Stimulated activated effector memory CD8-positive, alpha-beta T cell treated with anti-CD3 and anti-CD28 coated beads, Interleukin-12 subunit alpha, Interleukin-12 subunit beta, amount 100 ng/mL, for 72 hours (primary cell): ENCODE results near the gene GET4.
A peak's percentile ranks its signal among the peaks of the same experiment; 100 is the strongest.

Experiments used
- ATAC-seq: fragments of 150-1000 bp; cut with Tn5 transposase; 2 replicates; pipeline ENCODE4 v1.10.0; 2021
- DNase-seq, 2 donors: peaks; one replicate each; pipeline ENCODE4 v3.0.0; 2021 to 2022; ENCODE audit warnings: low spot score in 2 of 2
- H3K27ac Mint-ChIP-seq: one replicate; pipeline ENCODE4 v1.8.0; 2022; ENCODE audit warnings: mild to moderate bottlenecking, mixed read lengths
- H3K36me3 Mint-ChIP-seq: one replicate; pipeline ENCODE4 v1.8.0; 2022; ENCODE audit warnings: mild to moderate bottlenecking, mixed read lengths
- H3K4me1 Mint-ChIP-seq: one replicate; pipeline ENCODE4 v1.8.0; 2022; ENCODE audit warnings: mixed read lengths
- H3K4me3 Mint-ChIP-seq: one replicate; pipeline ENCODE4 v1.8.0; 2022; ENCODE audit warnings: mild to moderate bottlenecking, mixed read lengths
- H3K9me3 Mint-ChIP-seq: one replicate; pipeline ENCODE4 v1.8.0; 2022; ENCODE audit warnings: mixed read lengths

The GET4 gene

GRCh38 chr7:874031-874749 lies 2.2 kb upstream of the GET4 start:
- no peak overlapping the region for H3K4me3 Mint-ChIP-seq
- H3K9me3 Mint-ChIP-seq = no peaks in the 10 kb centered on the region
- ATAC-seq = no peak
- H3K36me3 Mint-ChIP-seq = peaks cover 51% of the 10 kb centered on the region
- H3K27ac Mint-ChIP-seq = no peak overlapping the region
- DNase-seq = no peak
- H3K4me1 Mint-ChIP-seq = peaks cover 18% of the 10 kb centered on the region

GRCh38 chr7:875051-875450 lies 1.3 kb upstream of the GET4 start:
- no peak for DNase-seq
- Mint-ChIP-seq H3K9me3 (no peaks in the 10 kb centered on the region), H3K4me3 (no peak overlapping the region), H3K27ac (no peak overlapping the region), H3K36me3 (peaks cover 42% of the 10 kb centered on the region), H3K4me1 (peaks cover 23% of the 10 kb centered on the region)
- ATAC-seq = no peak

- H3K9me3 Mint-ChIP-seq = no peaks in the 10 kb centered on the region
- peaks cover 23% of the 10 kb centered on the region for H3K4me1 Mint-ChIP-seq
- ATAC-seq (no peak), DNase-seq (no peak)
- H3K36me3 Mint-ChIP-seq = peaks cover 37% of the 10 kb centered on the region
- H3K27ac Mint-ChIP-seq = no peak overlapping the region
- no peak overlapping the region for H3K4me3 Mint-ChIP-seq
Measured at GRCh38 chr7:875476-876076, 778 bp upstream of the GET4 start.

GRCh38 chr7:876972-877311 lies 588 bp downstream of the GET4 start:
- ATAC-seq = peak; percentile 33
- H3K36me3 Mint-ChIP-seq = peaks cover 25% of the 10 kb centered on the region
- no peak for DNase-seq
- H3K9me3 Mint-ChIP-seq = no peaks in the 10 kb centered on the region
- H3K4me3 Mint-ChIP-seq = peak overlapping the region; percentile 93
- peaks cover 23% of the 10 kb centered on the region for H3K4me1 Mint-ChIP-seq
- H3K27ac Mint-ChIP-seq = peak overlapping the region; percentile 95

GRCh38 chr7:877312-878232 lies 1.2 kb downstream of the GET4 start:
- ATAC-seq = no peak
- Mint-ChIP-seq H3K36me3 (peaks cover 19% of the 10 kb centered on the region), H3K4me3 (peak overlapping the region; percentile 93), H3K9me3 (no peaks in the 10 kb centered on the region), H3K27ac (peak overlapping the region; percentile 95), H3K4me1 (peaks cover 24% of the 10 kb centered on the region)
- no peak for DNase-seq

GRCh38 chr7:879093-879492 lies 2.7 kb downstream of the GET4 start:
- Mint-ChIP-seq H3K36me3 (peaks cover 13% of the 10 kb centered on the region), H3K27ac (no peak overlapping the region), H3K4me1 (peaks cover 25% of the 10 kb centered on the region), H3K4me3 (no peak overlapping the region), H3K9me3 (no peaks in the 10 kb centered on the region)
- ATAC-seq (no peak), DNase-seq (no peak)

GRCh38 chr7:879706-880105 lies 3.4 kb downstream of the GET4 start:
- no peak for ATAC-seq
- peaks cover 30% of the 10 kb centered on the region for H3K4me1 Mint-ChIP-seq
- H3K9me3 Mint-ChIP-seq = no peaks in the 10 kb centered on the region
- no peak overlapping the region for H3K27ac Mint-ChIP-seq
- no peak for DNase-seq
- no peak overlapping the region for H3K4me3 Mint-ChIP-seq
- peaks cover 13% of the 10 kb centered on the region for H3K36me3 Mint-ChIP-seq

- Mint-ChIP-seq H3K9me3 (no peaks in the 10 kb centered on the region), H3K4me3 (no peak overlapping the region), H3K36me3 (peaks cover 13% of the 10 kb centered on the region), H3K27ac (no peak overlapping the region), H3K4me1 (peaks cover 31% of the 10 kb centered on the region)
- ATAC-seq = no peak
- no peak for DNase-seq
Measured at GRCh38 chr7:880450-880849, 4.1 kb downstream of the GET4 start.

- DNase-seq = no peak
- Mint-ChIP-seq H3K4me1 (peaks cover 31% of the 10 kb centered on the region), H3K9me3 (no peaks in the 10 kb centered on the region), H3K4me3 (no peak overlapping the region), H3K36me3 (peaks cover 12% of the 10 kb centered on the region), H3K27ac (no peak overlapping the region)
- ATAC-seq = no peak
Measured at GRCh38 chr7:881441-882234, 5.3 kb downstream of the GET4 start.

GRCh38 chr7:882336-883035 lies 6.1 kb downstream of the GET4 start:
- peaks cover 31% of the 10 kb centered on the region for H3K4me1 Mint-ChIP-seq
- H3K27ac Mint-ChIP-seq = no peak overlapping the region
- H3K9me3 Mint-ChIP-seq = no peaks in the 10 kb centered on the region

GRCh38 chr7:883055-884021 lies 7.0 kb downstream of the GET4 start:
- Mint-ChIP-seq H3K9me3 (no peaks in the 10 kb centered on the region), H3K36me3 (peaks cover 12% of the 10 kb centered on the region), H3K27ac (no peak overlapping the region), H3K4me3 (no peak overlapping the region), H3K4me1 (peaks cover 30% of the 10 kb centered on the region)
- ATAC-seq (no peak), DNase-seq (no peak)

More at GRCh38 chr7:882336-883035, 6.1 kb downstream of the GET4 start:
- ATAC-seq (no peak), DNase-seq (no peak)
- Mint-ChIP-seq H3K36me3 (peaks cover 6% of the 10 kb centered on the region), H3K4me3 (no peak overlapping the region)

- peaks cover 24% of the 10 kb centered on the region for H3K4me1 Mint-ChIP-seq
- no peak overlapping the region for H3K27ac Mint-ChIP-seq
- H3K4me3 Mint-ChIP-seq = no peak overlapping the region
- H3K9me3 Mint-ChIP-seq = no peaks in the 10 kb centered on the region
- peaks cover 12% of the 10 kb centered on the region for H3K36me3 Mint-ChIP-seq
- ATAC-seq = no peak
- DNase-seq = no peak
Measured at GRCh38 chr7:884191-885003, 8.0 kb downstream of the GET4 start.

GRCh38 chr7:885261-885892 lies 9.0 kb downstream of the GET4 start:
- H3K36me3 Mint-ChIP-seq = peaks cover 12% of the 10 kb centered on the region
- H3K9me3 Mint-ChIP-seq = no peaks in the 10 kb centered on the region
- H3K27ac Mint-ChIP-seq = peak overlapping the region; percentile 23
- ATAC-seq = no peak
- no peak for DNase-seq
- H3K4me3 Mint-ChIP-seq = no peak overlapping the region
- H3K4me1 Mint-ChIP-seq = peaks cover 20% of the 10 kb centered on the region
